DOHH2 (cell line): ENCODE measurements around the gene ABCC12.

Experiments used
- EZH2phosphoT487 ChIP-seq: fragments of 200-600 bp; sonication (generic); IDR thresholded peaks from 2 replicates; pipeline ENCODE4 v1.6.1; 2017; ENCODE audit warnings: borderline replicate concordance, mild to moderate bottlenecking, antibody characterized with exemption, low read length, moderate library complexity, mixed read lengths
- TF ChIP-seq, protein P1 (sequence below): fragments of 200-600 bp; sonication (generic); IDR thresholded peaks from one replicate; pipeline ENCODE4 v1.5.1; 2014; ENCODE audit warnings: antibody characterized with exemption, mild to moderate bottlenecking, low read depth, low read length; ENCODE audit not compliant: poor library complexity, severe bottlenecking

DNA sequence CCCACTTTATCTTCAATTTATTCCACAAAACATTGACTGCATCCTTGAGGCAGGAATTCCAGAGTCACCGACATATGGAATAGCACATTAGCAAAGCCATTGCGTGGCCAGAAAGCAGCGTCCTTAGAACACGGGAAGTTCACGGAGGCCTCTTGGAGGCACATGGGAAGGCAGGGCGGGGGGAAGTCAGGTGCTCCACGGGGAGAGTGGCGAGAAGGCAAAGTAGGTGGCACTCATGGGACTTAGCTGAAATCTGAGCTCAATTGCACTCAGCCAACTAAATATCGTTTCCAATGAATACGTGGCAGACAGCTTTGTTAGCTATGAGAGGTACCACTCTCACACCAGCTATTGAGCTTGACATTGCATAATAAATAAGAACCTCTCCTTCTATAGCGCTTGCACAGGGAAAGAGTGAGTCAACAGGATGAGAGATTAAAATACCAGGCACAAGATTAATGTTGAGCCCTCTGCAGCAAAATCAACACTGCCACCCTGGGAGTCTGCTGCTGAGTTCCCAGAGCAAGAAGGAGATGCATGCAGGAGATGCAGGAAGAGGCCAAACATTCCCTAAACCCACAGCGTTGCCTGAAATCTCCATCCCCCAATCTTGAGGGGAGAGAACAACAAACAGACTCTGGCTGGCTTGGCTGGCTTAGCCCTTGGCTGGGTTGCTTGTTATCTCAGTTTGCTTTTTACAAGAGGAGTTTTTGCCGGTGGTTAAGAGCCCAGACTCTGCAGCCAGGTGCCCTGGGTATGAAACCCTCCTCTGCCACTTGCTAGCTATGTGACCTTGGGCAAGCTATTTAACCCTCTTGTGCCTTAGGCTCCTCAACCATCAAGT, 28.8 kb downstream of the ABCC12 start:
- TF ChIP-seq, protein P1, sequence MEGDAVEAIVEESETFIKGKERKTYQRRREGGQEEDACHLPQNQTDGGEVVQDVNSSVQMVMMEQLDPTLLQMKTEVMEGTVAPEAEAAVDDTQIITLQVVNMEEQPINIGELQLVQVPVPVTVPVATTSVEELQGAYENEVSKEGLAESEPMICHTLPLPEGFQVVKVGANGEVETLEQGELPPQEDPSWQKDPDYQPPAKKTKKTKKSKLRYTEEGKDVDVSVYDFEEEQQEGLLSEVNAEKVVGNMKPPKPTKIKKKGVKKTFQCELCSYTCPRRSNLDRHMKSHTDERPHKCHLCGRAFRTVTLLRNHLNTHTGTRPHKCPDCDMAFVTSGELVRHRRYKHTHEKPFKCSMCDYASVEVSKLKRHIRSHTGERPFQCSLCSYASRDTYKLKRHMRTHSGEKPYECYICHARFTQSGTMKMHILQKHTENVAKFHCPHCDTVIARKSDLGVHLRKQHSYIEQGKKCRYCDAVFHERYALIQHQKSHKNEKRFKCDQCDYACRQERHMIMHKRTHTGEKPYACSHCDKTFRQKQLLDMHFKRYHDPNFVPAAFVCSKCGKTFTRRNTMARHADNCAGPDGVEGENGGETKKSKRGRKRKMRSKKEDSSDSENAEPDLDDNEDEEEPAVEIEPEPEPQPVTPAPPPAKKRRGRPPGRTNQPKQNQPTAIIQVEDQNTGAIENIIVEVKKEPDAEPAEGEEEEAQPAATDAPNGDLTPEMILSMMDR, result no peak
- no peak for TF ChIP-seq EZH2phosphoT487
